GM18508 (cell line): ENCODE data around the gene NCOR1.

Source experiments
- ATAC-seq: cut with Tn5 transposase; IDR thresholded peaks from one replicate; pipeline ENCODE4 v1.9.1; 2021; ENCODE audit warnings: moderate number of reproducible peaks; ENCODE audit not compliant: insufficient read depth, unreplicated experiment

NCOR1 gene

GRCh38 chr17:15996322-15996721, 219.0 kb downstream of the NCOR1 start:
- ATAC-seq = no peak

- no peak for ATAC-seq
Measured at GRCh38 chr17:15981646-15982580, 233.4 kb downstream of the NCOR1 start.

- ATAC-seq = peak; percentile 65
Measured at GRCh38 chr17:15981208-15981607, 234.1 kb downstream of the NCOR1 start.
